Stimulated activated CD8-positive, alpha-beta memory T cell treated with anti-CD3 and anti-CD28 coated beads, Interleukin-4, amount 100 ng/mL, for 48 hours (primary cell): Measurements from ENCODE around the gene CDKN2A.

ENCODE experiments used
- DNase-seq: peaks from one replicate; pipeline ENCODE4 v3.0.0-alpha.2; 2020

The CDKN2A gene

DNA sequence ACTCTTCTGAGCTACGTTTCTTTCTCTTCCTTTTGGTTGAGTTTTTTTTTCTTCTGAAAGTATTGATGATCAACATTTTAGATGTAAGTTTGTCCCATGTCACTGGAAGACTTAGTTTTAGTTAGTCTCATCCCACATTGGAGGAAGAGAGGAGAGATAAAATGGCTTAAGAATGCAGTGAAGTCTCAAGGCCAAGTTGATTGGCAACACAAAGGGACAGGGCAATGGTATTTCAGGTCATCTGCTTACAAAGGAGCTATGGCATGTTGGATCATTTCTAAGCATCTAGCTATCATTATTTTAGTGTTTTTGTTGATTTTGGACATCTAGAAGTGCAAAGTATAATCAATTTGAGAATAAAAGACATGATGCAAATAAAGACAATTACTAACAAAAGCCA is 58.6 kb downstream of the CDKN2A start:
- no peak for DNase-seq

DNA sequence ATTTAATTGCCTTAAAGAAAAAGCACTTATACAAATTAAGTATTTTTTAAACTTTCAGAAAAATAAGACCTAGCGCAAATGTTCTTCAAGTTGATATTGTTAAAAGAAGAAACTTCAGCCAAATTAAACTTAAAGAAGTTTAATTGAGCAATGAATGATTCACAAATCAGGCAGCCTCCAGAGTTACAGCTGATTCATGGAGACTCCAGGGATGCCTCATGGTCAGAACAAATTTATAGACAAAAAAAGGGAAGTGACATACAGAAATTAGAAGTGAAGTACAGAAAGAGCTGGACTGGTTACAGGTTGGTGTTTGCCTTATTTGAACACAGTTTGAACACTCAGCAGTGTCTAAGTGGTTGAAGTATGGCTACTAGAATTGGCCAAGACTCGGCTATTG is 60.3 kb downstream of the CDKN2A start:
- DNase-seq: no peak

DNA sequence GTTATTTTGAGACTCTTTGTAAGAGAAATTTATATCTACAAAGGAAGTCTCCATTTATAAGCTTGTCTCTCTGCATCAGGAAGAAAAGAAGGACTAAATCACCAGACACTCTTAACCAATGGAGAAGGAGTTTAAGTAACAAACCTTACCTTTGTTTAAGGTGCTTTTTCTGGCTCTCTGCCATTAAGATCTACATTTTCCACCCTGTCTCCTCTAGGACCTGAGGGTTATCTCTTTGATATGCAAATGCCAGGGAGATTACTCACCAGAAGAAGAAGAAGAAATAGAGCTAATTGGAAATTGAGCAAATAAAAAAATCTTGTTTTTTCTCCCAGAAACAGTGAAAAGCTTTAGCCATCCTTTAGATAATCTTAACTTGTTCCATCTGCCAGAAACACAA is 60.9 kb downstream of the CDKN2A start:
- no peak for DNase-seq

DNA sequence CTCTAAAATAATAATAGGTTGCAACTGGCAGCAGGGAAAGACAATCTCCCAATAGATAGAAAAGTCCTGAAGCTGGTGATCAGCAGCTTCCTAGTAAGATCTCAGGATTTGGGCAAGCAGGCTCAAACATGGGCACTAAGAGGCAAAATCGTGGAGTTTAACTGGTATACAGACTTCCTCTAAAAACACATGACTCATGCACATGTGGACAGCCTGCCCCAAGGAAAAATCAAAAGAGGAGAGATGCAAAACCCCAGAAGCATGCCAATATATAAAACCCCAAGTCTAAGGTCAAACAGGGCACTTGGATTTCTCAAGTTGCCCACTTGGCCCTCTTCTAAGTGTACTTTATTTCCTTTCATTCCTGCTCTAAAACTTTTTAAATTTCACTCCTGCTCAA is 62.8 kb downstream of the CDKN2A start:
- DNase-seq: no peak

DNA sequence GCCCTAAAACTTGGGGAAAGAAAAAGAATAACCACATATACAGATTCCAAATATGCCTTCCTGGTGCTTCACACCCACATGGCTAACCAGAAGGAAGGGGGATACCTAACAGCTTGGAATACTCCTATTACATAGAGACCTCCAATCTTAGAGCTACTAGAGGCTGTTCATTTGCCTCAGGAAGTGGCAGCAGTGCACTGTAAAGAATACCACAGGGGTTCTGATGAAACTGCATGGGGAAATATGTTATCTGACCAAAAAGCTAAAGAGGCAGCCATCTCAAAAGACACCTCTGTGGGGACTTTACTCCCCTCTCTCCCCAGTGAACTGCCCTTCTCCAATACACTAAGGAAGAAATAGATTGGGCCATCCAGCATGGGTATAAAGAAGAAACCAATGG is 66.4 kb downstream of the CDKN2A start:
- no peak for DNase-seq

DNA sequence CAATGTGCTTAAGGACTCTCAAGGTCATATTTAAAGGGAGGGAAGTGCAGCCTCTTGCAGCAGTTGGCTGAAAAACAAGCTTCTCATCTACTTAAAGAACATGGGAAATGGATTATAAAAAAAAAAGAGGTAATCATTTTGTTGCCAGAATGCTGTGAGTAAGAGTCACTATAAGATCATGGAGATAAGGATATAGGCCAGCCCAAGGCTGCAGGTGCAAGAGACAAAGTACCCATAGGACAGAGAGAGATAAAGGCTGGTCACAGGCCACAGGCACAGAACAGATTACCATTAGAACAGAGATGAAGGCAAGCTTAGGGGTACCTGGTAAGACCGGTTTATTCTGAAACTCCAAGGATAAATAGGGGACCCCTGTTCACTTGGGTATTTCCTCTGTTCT is 70.5 kb downstream of the CDKN2A start:
- no peak for DNase-seq

DNA sequence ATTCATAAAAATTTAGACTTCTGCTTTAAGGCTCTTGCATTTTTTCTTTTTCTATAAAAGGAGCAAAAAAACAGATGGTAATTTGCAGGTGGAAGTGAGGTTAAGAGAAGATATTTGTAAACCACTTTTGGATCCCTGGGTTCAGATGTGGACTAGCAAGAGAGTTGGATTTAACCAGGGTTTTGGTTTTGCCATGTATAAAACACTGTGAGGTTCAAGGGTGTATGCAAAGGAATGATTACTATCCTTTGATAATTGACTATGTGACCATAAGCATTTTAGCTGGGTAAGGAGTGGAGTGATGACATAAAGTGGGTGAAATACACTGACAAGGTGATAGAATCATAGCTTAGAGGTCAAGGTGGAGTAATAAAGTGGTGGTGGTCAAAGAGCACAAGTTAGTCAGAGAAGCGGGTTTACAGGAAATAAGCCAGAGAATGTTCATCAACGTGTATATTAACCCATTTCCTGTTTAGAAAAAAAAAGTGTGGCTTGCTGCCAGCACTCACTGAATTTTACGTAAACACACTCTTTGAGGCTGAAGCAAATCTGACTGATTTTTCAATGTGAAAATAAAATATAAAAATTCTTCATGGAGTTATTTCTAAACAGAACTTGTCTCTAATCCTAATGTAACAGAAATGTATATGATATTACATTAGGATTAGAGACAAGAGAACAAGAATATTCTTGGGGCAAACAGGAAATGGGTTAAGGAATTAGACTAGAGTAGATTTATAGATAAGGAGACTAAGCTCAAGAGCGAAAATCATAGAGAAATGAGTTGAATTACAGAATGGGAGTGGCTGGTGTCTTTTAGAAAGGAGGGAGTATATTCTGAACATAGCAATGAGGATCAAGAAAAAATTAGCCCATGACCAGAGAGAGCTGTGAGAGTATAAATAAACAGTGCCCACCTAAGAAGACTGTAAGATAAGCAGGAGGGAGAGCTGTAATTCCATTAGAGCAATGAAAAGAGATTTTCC is 74.5 kb downstream of the CDKN2A start:
- no peak for DNase-seq
